HUES64 (cell line): Measurements from ENCODE around the gene NINJ2.
"Not testable (repeated sequence)": the region's sequence is repeated elsewhere in the genome, so short reads cannot be mapped to it uniquely, and the experiment has no call there.

Experiments used
- H3K27ac ChIP-seq: 2 replicates; pipeline ENCODE4 v1.7.0; 2013; ENCODE audit warnings: low read depth, low read length, inconsistent platforms
- H3K27me3 ChIP-seq: 2 replicates; pipeline ENCODE4 v1.6.1; 2013; ENCODE audit warnings: mild to moderate bottlenecking, low read length; ENCODE audit not compliant: insufficient read depth
- H3K36me3 ChIP-seq: 2 replicates; pipeline ENCODE4 v1.6.1; 2013; ENCODE audit warnings: mild to moderate bottlenecking, low read length; ENCODE audit not compliant: insufficient read depth
- H3K4me1 ChIP-seq: 2 replicates; pipeline ENCODE4 v1.6.1; 2013; ENCODE audit warnings: mild to moderate bottlenecking, low read length, moderate library complexity; ENCODE audit not compliant: insufficient read depth
- H3K4me3 ChIP-seq: 2 replicates; pipeline ENCODE4 v1.5.1; 2013; ENCODE audit warnings: mild to moderate bottlenecking, low read length, moderate library complexity
- H3K9ac ChIP-seq: 2 replicates; pipeline ENCODE4 v1.6.1; 2013; ENCODE audit warnings: mild to moderate bottlenecking, low read depth, low read length
- H3K9me3 ChIP-seq: 2 replicates; pipeline ENCODE4 v1.6.1; 2013; ENCODE audit warnings: low read depth, low read length; ENCODE audit not compliant: insufficient read depth
- WGBS: fragments of 150-250, 120-280 bp; methylation state at CpG from one replicate; pipeline ENCODE4 v1.1.7; 2013; ENCODE audit warnings: missing lambda C conversion rate; 5-methylcytosine and 5-hydroxymethylcytosine counted together

Gene NINJ2

DNA sequence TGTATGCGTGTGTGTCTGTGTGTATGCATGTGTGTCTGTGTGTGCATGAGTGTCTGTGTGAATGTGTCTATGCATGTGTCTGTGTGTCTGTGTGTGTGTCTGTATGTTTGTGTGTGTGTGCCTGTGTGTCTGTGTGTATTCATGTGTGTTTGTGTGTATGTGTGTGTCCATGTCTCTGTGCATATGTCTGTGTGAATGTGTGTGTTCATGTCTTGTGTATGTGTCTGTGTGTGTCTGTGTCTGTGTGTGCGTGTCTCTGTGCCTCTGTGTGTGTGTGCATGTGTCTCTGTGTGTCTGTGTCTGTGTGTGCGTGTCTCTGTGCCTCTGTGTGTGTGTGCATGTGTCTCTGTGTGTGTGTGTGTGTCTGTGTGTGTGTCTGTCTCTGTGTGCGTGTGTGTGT lies 82.4 kb downstream of the NINJ2 start:
- H3K4me1 ChIP-seq: peaks cover 20% of the 10 kb centered on the region
- peaks cover 6% of the 10 kb centered on the region; the same call in 1 of the 2 replicates for H3K27me3 ChIP-seq
- no peak overlapping the region for H3K9ac ChIP-seq
- no peak overlapping the region for H3K27ac ChIP-seq
- 91% methylated on average over 4 of the region's 4 CpGs for WGBS
- no peak overlapping the region for H3K4me3 ChIP-seq
- no peaks in the 10 kb centered on the region for H3K36me3 ChIP-seq
- H3K9me3 ChIP-seq: no peaks in the 10 kb centered on the region

DNA sequence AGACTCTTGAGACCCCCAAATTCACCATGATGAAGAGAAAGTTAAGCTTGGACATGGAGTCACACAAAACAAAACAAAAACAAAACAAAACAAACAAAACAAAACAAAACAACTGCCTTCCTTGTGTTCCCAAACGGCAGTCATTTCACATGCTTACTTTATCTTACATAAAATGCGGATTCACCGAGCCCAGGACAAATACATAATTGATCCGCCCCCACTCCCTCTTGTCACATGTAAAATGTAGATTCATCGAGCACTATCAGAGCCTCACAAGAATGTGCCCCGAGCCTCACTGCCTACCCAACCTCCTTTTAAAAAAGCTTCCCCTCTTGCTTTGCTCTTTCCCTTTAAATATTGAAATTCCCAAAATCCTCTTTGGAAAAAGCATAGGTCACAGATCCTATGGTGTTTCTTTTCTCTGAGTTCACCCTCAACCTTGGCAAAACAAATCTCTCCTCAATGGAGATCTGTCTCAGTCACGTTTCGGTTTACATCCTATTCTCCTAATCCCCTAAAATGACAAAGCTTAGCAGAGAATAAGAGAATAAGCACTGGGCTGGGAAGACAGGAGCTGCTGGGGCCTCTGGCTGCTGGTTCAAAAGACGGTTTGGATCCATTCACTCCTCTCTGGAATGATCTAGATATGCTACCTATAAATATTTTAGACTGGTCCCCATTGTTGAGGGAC lies 83.7 kb downstream of the NINJ2 start:
- H3K4me1 ChIP-seq: peaks cover 20% of the 10 kb centered on the region
- no peak overlapping the region for H3K27ac ChIP-seq
- WGBS: 54% methylated on average over 8 of the region's 9 CpGs
- no peak overlapping the region for H3K9ac ChIP-seq
- no peaks in the 10 kb centered on the region for H3K9me3 ChIP-seq
- no peaks in the 10 kb centered on the region for H3K36me3 ChIP-seq
- no peak overlapping the region for H3K4me3 ChIP-seq
- H3K27me3 ChIP-seq: peaks cover 6% of the 10 kb centered on the region; the same call in 1 of the 2 replicates

DNA sequence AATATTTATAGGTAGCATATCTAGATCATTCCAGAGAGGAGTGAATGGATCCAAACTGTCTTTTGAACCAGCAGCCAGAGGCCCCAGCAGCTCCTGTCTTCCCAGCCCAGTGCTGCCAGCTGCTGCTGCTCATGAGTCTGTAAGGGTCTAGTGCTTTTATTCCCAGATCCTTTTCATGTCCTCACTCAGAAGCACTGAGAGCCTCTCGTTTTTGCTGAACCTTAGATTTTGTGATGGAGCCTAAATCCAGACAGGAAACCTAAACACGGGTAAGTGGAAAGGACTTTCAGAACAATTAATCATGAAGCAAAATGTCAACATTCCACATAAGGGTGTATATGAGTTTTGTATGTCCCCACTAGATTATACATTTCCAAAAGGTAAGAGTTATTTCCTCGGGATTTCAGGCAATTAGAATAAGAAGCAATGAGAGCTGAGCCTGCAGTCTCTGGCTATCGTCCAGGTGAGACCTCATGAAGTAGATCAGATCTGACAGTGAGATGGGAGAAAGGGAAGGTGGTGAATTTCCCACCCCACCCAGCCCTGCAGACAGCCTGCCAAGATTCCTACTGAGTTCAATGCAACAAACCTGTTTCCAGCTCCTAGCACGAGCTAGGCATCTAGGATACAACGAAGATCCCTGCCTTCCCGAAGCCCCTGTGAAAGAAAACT lies 84.4 kb downstream of the NINJ2 start:
- H3K4me1 ChIP-seq: peaks cover 20% of the 10 kb centered on the region
- no peak overlapping the region for H3K9ac ChIP-seq

DNA sequence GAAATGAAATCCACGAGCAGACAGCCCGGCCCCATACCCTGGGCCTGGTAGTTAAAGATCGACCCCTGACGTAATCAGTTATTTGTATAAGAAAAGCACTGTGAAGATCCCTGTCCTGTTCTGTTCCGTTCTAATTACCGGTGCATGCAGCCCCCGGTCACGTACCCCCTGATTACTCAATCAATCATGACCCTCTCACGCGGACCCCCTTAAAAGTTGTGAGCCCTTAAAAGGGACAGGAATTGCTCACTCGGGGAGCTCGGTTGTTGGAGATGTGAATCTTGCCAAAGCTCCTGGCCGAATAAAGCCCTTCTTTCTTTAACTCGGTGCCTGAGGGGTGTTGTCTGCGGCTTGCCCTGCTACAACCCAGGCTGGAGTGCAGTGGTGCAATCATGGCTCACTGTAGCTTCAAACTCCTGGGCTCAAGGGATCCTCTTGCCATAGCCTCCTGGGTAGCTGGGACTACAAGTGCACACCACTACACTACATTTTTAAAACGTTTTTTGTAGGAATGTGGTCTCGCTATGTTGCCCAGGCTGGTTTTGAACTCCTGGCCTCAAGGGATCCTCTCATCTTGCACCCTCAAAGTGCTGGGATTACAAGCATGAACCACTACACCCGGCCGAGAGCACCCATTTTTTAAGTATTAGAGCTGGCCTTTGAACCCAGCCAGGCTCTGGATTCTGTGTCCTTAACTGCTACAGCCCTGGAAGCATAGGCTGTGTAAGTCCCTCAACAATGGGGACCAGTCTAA lies 85.1 kb downstream of the NINJ2 start:
- H3K9ac ChIP-seq, H3K4me3 ChIP-seq, H3K9me3 ChIP-seq, H3K27me3 ChIP-seq, H3K27ac ChIP-seq, H3K36me3 ChIP-seq: not testable (repeated sequence)
- WGBS: 66% methylated on average over 16 of the region's 19 CpGs
- H3K4me1 ChIP-seq: peaks cover 20% of the 10 kb centered on the region

More for the DNA sequence above, 84.4 kb downstream of the NINJ2 start:
- Histone ChIP-seq H3K4me3 (no peak overlapping the region), H3K36me3 (no peaks in the 10 kb centered on the region), H3K27ac (no peak overlapping the region), H3K27me3 (peaks cover 6% of the 10 kb centered on the region; the same call in 1 of the 2 replicates), H3K9me3 (no peaks in the 10 kb centered on the region)
- WGBS: 56% methylated on average over 7 of the region's 7 CpGs

DNA sequence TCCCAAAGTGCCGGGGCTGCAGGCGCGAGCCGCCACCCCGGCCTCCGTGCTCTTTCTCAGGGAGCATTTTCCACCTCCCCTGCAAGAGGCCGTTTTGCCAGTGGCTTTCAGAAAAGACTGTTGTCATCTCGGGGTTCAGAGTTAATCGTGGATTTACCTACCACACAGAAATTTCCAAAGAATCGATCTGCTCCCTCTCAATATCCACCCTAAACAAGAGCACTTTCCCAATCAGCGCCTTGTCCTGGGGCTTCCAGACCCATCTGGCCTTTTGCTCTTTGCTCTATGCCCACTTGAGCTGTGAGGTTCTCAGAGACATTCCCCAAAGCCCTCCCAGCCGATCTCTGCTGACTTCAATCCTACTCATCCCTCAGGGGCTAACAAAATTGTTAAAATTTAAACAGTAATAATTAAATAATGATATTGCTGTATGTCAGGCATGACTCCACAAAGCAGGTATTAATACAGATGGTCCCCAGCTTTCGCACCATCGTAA lies 86.6 kb downstream of the NINJ2 start:
- WGBS: 93% methylated on average over 14 of the region's 14 CpGs
- Histone ChIP-seq H3K9ac (peak overlapping the region; percentile 18; the same call in 1 of the 2 replicates), H3K27ac (no peak overlapping the region)

DNA sequence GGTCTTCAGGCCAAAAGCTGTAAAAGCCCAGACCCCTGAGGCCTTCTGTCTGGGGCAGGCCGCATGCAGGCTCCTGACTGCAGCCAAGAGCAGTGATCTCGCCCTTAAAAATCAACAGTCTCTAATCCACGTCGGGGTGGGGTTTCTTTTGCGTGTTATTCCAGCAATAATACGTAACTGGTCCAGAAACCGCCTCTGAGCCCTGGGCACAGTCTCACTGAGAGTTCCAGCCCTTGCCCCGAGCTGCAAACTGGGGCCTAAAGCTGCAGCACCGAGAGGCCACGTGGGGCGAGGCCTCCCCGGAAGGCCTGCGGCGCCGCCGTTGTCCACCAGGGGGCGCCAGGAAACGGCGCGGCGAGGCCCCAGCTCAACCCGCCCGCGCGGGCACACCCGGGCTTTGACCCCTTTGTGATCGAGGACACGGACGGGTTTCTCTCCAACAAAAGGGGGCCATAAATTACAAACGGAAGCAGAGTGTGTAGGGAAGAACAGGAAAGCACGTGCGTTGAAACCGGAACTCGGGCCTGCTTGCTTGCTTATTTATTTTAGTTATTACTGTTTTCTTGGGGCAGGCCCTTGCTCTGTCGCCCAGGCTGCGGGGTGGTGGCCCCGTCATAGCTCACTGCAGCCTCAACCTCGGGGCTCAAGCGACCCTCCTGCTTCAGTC lies 87.2 kb downstream of the NINJ2 start:
- Histone ChIP-seq H3K36me3 (no peaks in the 10 kb centered on the region), H3K4me1 (peaks cover 20% of the 10 kb centered on the region), H3K4me3 (no peak overlapping the region), H3K9ac (peak overlapping the region; percentile 44; the same call in 1 of the 2 replicates), H3K27me3 (peaks cover 6% of the 10 kb centered on the region; the same call in 1 of the 2 replicates), H3K27ac (no peak overlapping the region), H3K9me3 (no peaks in the 10 kb centered on the region)
- WGBS: 22% methylated on average over 39 of the region's 39 CpGs

More for the DNA sequence above, 86.6 kb downstream of the NINJ2 start:
- H3K4me1 ChIP-seq: peaks cover 20% of the 10 kb centered on the region
- H3K9me3 ChIP-seq: no peaks in the 10 kb centered on the region
- H3K4me3 ChIP-seq: no peak overlapping the region
- no peaks in the 10 kb centered on the region for H3K36me3 ChIP-seq
- peaks cover 6% of the 10 kb centered on the region; the same call in 1 of the 2 replicates for H3K27me3 ChIP-seq

DNA sequence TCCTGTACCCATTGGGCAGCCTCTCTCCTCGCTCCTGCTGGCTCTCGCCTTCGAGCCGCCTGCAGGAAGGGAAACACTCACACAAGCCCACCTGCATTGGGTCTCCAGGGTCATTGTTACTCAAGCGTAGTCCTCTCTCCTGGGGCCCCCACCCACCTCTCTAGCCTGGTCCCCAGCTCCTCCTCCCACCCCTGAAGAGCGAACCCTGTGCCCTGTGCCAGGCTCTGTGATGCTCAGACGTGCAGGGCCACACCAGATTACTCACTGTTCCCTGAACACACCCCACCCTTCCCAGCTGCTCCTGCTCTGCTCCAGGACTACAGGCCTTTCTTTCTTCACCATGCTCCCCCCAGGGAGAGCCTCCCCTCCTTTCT lies 88.1 kb downstream of the NINJ2 start:
- Histone ChIP-seq H3K4me1 (peaks cover 20% of the 10 kb centered on the region), H3K9ac (no peak overlapping the region), H3K4me3 (no peak overlapping the region), H3K9me3 (no peaks in the 10 kb centered on the region), H3K27me3 (peaks cover 6% of the 10 kb centered on the region; the same call in 1 of the 2 replicates), H3K27ac (no peak overlapping the region), H3K36me3 (no peaks in the 10 kb centered on the region)
- WGBS: 94% methylated on average over 7 of the region's 7 CpGs

DNA sequence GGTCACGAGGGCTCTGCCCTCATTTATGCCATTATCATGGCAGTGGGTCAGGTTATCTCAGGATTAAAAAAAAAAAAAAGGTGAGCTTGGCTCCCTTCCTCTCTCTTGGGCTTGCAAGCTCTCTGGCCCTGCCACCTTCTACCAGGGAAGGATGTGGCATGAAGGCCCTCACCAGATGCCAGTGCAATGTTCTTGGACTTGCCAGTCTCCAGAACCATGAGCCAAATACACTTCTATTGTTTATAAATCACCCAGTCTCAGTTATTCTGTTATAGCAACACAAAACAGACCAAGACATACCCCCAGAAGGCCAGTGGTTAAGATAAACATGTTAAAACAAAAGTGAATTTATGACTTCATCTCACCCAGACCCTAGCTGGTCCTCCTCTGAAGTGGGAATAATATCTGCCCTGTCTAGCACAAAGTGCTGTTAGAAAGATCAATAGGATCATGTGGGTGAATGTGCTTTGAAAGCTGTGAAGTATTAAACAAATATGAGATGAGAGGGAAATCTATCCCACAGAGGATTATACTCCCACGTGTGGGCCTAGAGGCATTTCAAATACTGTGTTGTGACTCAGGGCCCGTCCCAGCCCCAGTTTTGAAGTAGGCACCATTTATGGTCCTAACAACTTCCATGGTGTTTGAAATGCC lies 88.6 kb downstream of the NINJ2 start:
- Histone ChIP-seq H3K27ac (no peak overlapping the region), H3K27me3 (peaks cover 6% of the 10 kb centered on the region; the same call in 1 of the 2 replicates), H3K4me3 (no peak overlapping the region), H3K9ac (no peak overlapping the region), H3K36me3 (no peaks in the 10 kb centered on the region), H3K4me1 (peaks cover 19% of the 10 kb centered on the region), H3K9me3 (no peaks in the 10 kb centered on the region)
- 93% methylated on average over 3 of the region's 3 CpGs for WGBS

DNA sequence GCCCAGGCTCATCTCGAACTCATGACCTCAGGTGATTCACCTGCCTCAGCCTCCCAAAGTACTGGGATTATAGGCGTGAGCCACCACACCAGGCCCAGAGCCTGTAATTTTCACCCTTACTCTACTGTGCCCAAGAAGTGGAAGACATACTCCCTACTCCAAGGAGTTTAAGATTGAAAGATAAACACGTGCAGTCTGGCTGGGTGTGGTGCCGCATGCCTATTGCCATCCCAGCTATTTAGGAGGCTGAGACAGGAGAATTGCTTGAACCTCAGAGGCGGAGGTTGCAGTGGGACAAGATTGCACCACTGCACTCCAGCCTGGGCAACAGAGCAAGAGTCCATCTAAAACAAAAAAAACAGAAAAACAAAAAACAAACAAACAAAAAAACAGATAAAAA lies 90.0 kb downstream of the NINJ2 start:
- peaks cover 8% of the 10 kb centered on the region for H3K4me1 ChIP-seq
- H3K36me3 ChIP-seq: no peaks in the 10 kb centered on the region
- no peak overlapping the region for H3K27ac ChIP-seq
- H3K9ac ChIP-seq: no peak overlapping the region
- WGBS: 95% methylated on average over 5 of the region's 5 CpGs
- H3K4me3 ChIP-seq: no peak overlapping the region
- no peaks in the 10 kb centered on the region for H3K9me3 ChIP-seq
- peaks cover 6% of the 10 kb centered on the region; the same call in 1 of the 2 replicates for H3K27me3 ChIP-seq

DNA sequence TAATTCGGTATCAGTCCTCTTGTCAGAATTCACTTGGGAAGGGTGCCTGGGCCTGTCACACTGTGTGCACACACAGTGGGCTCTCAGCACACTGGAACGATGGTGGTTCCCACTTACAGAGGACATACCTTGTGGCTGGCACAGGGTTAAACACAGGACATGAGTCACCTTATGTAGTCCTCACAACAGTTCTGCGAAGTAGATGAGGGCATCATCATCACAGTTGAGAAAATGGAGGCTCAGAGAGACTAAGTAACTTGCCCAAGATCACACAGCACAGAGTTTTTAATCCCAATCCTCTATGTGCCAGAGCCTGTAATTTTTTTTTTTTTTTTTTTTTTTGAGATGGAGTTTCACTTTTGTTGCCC lies 90.7 kb downstream of the NINJ2 start:
- Histone ChIP-seq H3K9ac (no peak overlapping the region), H3K36me3 (no peaks in the 10 kb centered on the region), H3K27ac (no peak overlapping the region), H3K9me3 (no peaks in the 10 kb centered on the region), H3K27me3 (peaks cover 6% of the 10 kb centered on the region; the same call in 1 of the 2 replicates), H3K4me3 (no peak overlapping the region), H3K4me1 (peaks cover 5% of the 10 kb centered on the region)
- 88% methylated on average over 3 of the region's 3 CpGs for WGBS
